Ascending aorta (tissue), 2 donors: ENCODE measurements around the gene CENPK. TPM values are rescaled to one million over a fixed set of nuclear protein-coding genes. Genes with fewer than 3 reads are reported as not detected.

Source experiments
- DNase-seq, 2 donors: peaks; one replicate each; pipeline ENCODE4 v3.0.0-alpha.2; 2019; ENCODE audit warnings: low spot score in 2 of 2
- H3K27ac ChIP-seq, 2 donors: fragments of 200-600 bp; sonication (generic); one replicate each; pipeline ENCODE4 v1.5.1; 2016 to 2017; ENCODE audit warnings: mild to moderate bottlenecking in 1 of 2
- H3K27me3 ChIP-seq: fragments of 200-600 bp; sonication (generic); one replicate; pipeline ENCODE4 v1.5.1; 2017
- H3K36me3 ChIP-seq, 2 donors: fragments of 200-600 bp; sonication (generic); one replicate each; pipeline ENCODE4 v1.5.1; 2016
- H3K4me1 ChIP-seq, 2 donors: fragments of 200-600 bp; sonication (generic); one replicate each; pipeline ENCODE4 v1.5.1; 2016 to 2017; ENCODE audit warnings: mild to moderate bottlenecking in 1 of 2
- H3K4me3 ChIP-seq, 2 donors: fragments of 200-600 bp; sonication (generic); one replicate each; pipeline ENCODE4 v1.5.1; 2016 to 2017; ENCODE audit warnings: mild to moderate bottlenecking in 1 of 2
- H3K9me3 ChIP-seq, 2 donors: fragments of 200-600 bp; sonication (generic); one replicate each; pipeline ENCODE4 v1.5.1; 2016
- CTCF ChIP-seq, 3 experiments: fragments of 200-600 bp in 2 of 3; fragments of 450-650 bp in 1 of 3; sonication (generic) in 2 of 3; IDR thresholded peaks; one replicate each; pipeline ENCODE4 v1.5.1; 2016 to 2019; ENCODE audit warnings: antibody characterized with exemption in 3 of 3, mild to moderate bottlenecking in 1 of 3, moderate library complexity in 1 of 3
- intact Hi-C: fragments of 100-400 bp; cut with DNase I; formaldehyde crosslinking; loops from one replicate; pipeline ENCODE4 v1.15.1; 2023
- total RNA-seq: library from RNA; depleted of rRNA; stranded (reverse); fragments of >200 nt; gene quantifications from one replicate; pipeline ENCODE4 v1.1.0, GENCODE V29; 2016

CENPK gene
- total RNA-seq, 1 donor from 2014 or later = 5.2 TPM

- H3K36me3 ChIP-seq = no peaks in the 10 kb centered on the region
- no peak for TF ChIP-seq CTCF (IDR thresholded peaks at IDR 0.05)
- H3K27ac ChIP-seq = peak overlapping the region; percentile 92
- DNase-seq = peak; percentile 37 to 87
- no peaks in the 10 kb centered on the region for H3K9me3 ChIP-seq
- intact Hi-C loops = loop anchor here (5.0 to 10.0 kb wide), 7 partner anchors 82 to 662 kb away; partner anchors contain the start of genes CENPK, PPWD1 and SREK1
- H3K27me3 ChIP-seq = no peaks in the 10 kb centered on the region
- H3K4me1 ChIP-seq = peaks cover 0 to 3% of the 10 kb centered on the region in 2 donors
- peak overlapping the region; percentile 61 to 69 for H3K4me3 ChIP-seq
Measured at GRCh38 chr5:65480306-65480865, 82.6 kb downstream of the CENPK start.

GRCh38 chr5:65479527-65479926, 83.4 kb downstream of the CENPK start:
- intact Hi-C loops = no loop called here
- peaks cover 0 to 3% of the 10 kb centered on the region in 2 donors for H3K4me1 ChIP-seq
- H3K9me3 ChIP-seq = no peaks in the 10 kb centered on the region
- DNase-seq = no peak
- no peaks in the 10 kb centered on the region for H3K36me3 ChIP-seq
- peak overlapping the region; percentile 92 for H3K27ac ChIP-seq
- no peak for TF ChIP-seq CTCF (IDR thresholded peaks at IDR 0.05)
- no peaks in the 10 kb centered on the region for H3K27me3 ChIP-seq
- H3K4me3 ChIP-seq = peak overlapping the region; percentile 61 to 69

- Histone ChIP-seq H3K9me3 (no peaks in the 10 kb centered on the region), H3K36me3 (no peaks in the 10 kb centered on the region), H3K27me3 (no peaks in the 10 kb centered on the region), H3K27ac (no peak overlapping the region), H3K4me1 (peaks cover 0 to 3% of the 10 kb centered on the region in 2 donors), H3K4me3 (no peak overlapping the region)
- DNase-seq = no peak
- TF ChIP-seq CTCF (IDR thresholded peaks at IDR 0.05) = no peak
- intact Hi-C loops = no loop called here
Measured at GRCh38 chr5:65478336-65478735, 84.6 kb downstream of the CENPK start.

- TF ChIP-seq CTCF (IDR thresholded peaks at IDR 0.05) = no peak
- no peak overlapping the region for H3K27ac ChIP-seq
- H3K27me3 ChIP-seq = no peaks in the 10 kb centered on the region
- H3K9me3 ChIP-seq = no peaks in the 10 kb centered on the region
- no peaks in the 10 kb centered on the region for H3K36me3 ChIP-seq
- no peak overlapping the region for H3K4me3 ChIP-seq
- intact Hi-C loops = no loop called here
- peaks cover 0 to 3% of the 10 kb centered on the region in 2 donors for H3K4me1 ChIP-seq
- no peak for DNase-seq
Measured at GRCh38 chr5:65475895-65476294, 87.1 kb downstream of the CENPK start.

GRCh38 chr5:65475336-65475735, 87.6 kb downstream of the CENPK start:
- no peak for DNase-seq

More at GRCh38 chr5:65475336-65475735, 87.6 kb downstream of the CENPK start:
- Histone ChIP-seq H3K9me3 (no peaks in the 10 kb centered on the region), H3K4me3 (no peak overlapping the region), H3K27me3 (no peaks in the 10 kb centered on the region), H3K36me3 (no peaks in the 10 kb centered on the region), H3K4me1 (peaks cover 0 to 3% of the 10 kb centered on the region in 2 donors), H3K27ac (no peak overlapping the region)
- no peak for TF ChIP-seq CTCF (IDR thresholded peaks at IDR 0.05)
- intact Hi-C loops = no loop called here
